ENCODE results near the gene SCNN1G. TPM values are rescaled to one million over a fixed set of nuclear protein-coding genes. Genes with fewer than 3 reads are reported as not detected.

SCNN1G gene
- total RNA-seq, 2 experiments from 2014 or later: not detected

- Histone ChIP-seq H3K9me2 (ENCODE audit: insufficient read depth, low read length) (no peaks in the 10 kb centered on the region), H4K20me1 (ENCODE audit: insufficient read depth, low read length) (no peaks in the 10 kb centered on the region), H3K4me2 (ENCODE audit: low read length) (no peak overlapping the region), H3K4me3 (ENCODE audit: low read depth, low read length, poor library complexity, severe bottlenecking) (no peak overlapping the region), H3K36me3 (ENCODE audit: insufficient read depth, low read length) (no peaks in the 10 kb centered on the region), H3K4me1 (ENCODE audit: insufficient read depth, low read length, poor library complexity, severe bottlenecking) (peaks cover 23% of the 10 kb centered on the region), H2AFZ (ENCODE audit: low read length) (no peak overlapping the region), H3K79me2 (ENCODE audit: insufficient read depth, low read depth, low read length) (peaks cover 10% of the 10 kb centered on the region; the same call in 1 of the 2 replicates), H3K9me3 (ENCODE audit: low read length) (no peaks in the 10 kb centered on the region), H3K27ac (ENCODE audit: low read depth, low read length, poor library complexity, severe bottlenecking) (no peak overlapping the region)
- intact Hi-C loops (cut with micrococcal nuclease; ENCODE audit: unreplicated experiment): no loop called here
- ChIA-PET POLR2A (interaction anchor here (0.6 kb wide), 1 partner anchor 489 kb away, joined by 4 read pairs; the partner anchor contains the start of gene DCTN5), CTCF (ENCODE audit: unreplicated experiment) (no interaction called here)
- no peak for DNase-seq (ENCODE audit: low spot score)
- no TSS peak for BruUV-seq (replicated peaks)
- TF ChIP-seq CTCF (conservative IDR thresholded peaks at IDR 0.05; ENCODE audit: low read length): no peak
- no peak for TF ChIP-seq EZH2phosphoT487 (IDR thresholded peaks at IDR 0.05; ENCODE audit: borderline replicate concordance, low read depth, low read length)
These were observed 30.0 kb upstream of the SCNN1G start for GRCh38 chr16:23152386-23153178.

- TF ChIP-seq CTCF (conservative IDR thresholded peaks at IDR 0.05; ENCODE audit: low read length): peak; percentile 82
- TF ChIP-seq EZH2phosphoT487 (IDR thresholded peaks at IDR 0.05; ENCODE audit: borderline replicate concordance, low read depth, low read length): no peak
- Histone ChIP-seq H3K9me3 (ENCODE audit: low read length) (no peaks in the 10 kb centered on the region), H3K4me2 (ENCODE audit: low read length) (no peak overlapping the region), H3K9me2 (ENCODE audit: insufficient read depth, low read length) (no peaks in the 10 kb centered on the region), H3K4me3 (ENCODE audit: low read depth, low read length, poor library complexity, severe bottlenecking) (no peak overlapping the region), H3K4me1 (ENCODE audit: insufficient read depth, low read length, poor library complexity, severe bottlenecking) (peaks cover 9% of the 10 kb centered on the region), H2AFZ (ENCODE audit: low read length) (no peak overlapping the region), H3K36me3 (ENCODE audit: insufficient read depth, low read length) (no peaks in the 10 kb centered on the region), H3K79me2 (ENCODE audit: insufficient read depth, low read depth, low read length) (no peaks in the 10 kb centered on the region), H3K27ac (ENCODE audit: low read depth, low read length, poor library complexity, severe bottlenecking) (no peak overlapping the region), H4K20me1 (ENCODE audit: insufficient read depth, low read length) (no peaks in the 10 kb centered on the region)
- intact Hi-C loops (cut with micrococcal nuclease; ENCODE audit: unreplicated experiment): no loop called here
- CTCF ChIA-PET (ENCODE audit: unreplicated experiment): interaction anchor here (0.5 kb wide), 1 partner anchor 220 kb away, joined by 3 read pairs; no protein-coding TSS in a partner anchor
- BruUV-seq (replicated peaks): no TSS peak
- DNase-seq (ENCODE audit: low spot score): peak; percentile 45
- POLR2A ChIA-PET: no interaction called here
These were observed 27.0 kb upstream of the SCNN1G start for GRCh38 chr16:23155445-23156049.

DNA sequence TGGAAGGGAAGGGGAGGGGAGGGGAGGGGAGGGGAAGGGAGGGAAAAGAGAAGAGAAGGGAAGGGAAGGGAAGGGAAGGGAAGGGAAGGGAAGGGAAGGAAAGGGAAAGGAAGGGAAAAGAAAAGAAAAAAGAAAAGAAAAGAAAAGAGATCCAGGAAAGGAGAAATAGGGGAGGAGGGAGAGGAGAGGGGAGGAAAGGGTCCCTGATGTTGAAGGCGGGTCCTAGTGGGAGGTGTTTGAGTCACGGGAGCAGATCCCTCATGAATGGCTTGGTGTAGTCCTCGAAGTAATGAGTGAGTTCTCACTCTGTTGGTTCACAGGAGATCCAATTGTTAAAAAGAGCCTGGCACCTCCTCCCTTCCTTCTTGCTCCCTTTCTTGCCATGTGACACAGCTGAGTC lies 26.4 kb upstream of the SCNN1G start:
- Histone ChIP-seq H3K4me1 (ENCODE audit: insufficient read depth, low read length, poor library complexity, severe bottlenecking) (peaks cover 9% of the 10 kb centered on the region), H3K4me3 (ENCODE audit: low read depth, low read length, poor library complexity, severe bottlenecking) (no peak overlapping the region), H4K20me1 (ENCODE audit: insufficient read depth, low read length) (no peaks in the 10 kb centered on the region), H3K36me3 (ENCODE audit: insufficient read depth, low read length) (no peaks in the 10 kb centered on the region), H3K79me2 (ENCODE audit: insufficient read depth, low read depth, low read length) (no peaks in the 10 kb centered on the region), H3K27ac (ENCODE audit: low read depth, low read length, poor library complexity, severe bottlenecking) (no peak overlapping the region), H3K4me2 (ENCODE audit: low read length) (no peak overlapping the region), H3K9me2 (ENCODE audit: insufficient read depth, low read length) (no peaks in the 10 kb centered on the region), H3K9me3 (ENCODE audit: low read length) (no peaks in the 10 kb centered on the region), H2AFZ (ENCODE audit: low read length) (no peak overlapping the region)
- intact Hi-C loops (cut with micrococcal nuclease; ENCODE audit: unreplicated experiment): no loop called here
- TF ChIP-seq CTCF (conservative IDR thresholded peaks at IDR 0.05; ENCODE audit: low read length) (no peak), EZH2phosphoT487 (IDR thresholded peaks at IDR 0.05; ENCODE audit: borderline replicate concordance, low read depth, low read length) (no peak)
- BruUV-seq (replicated peaks): no TSS peak
- POLR2A ChIA-PET: no interaction called here
- no peak for DNase-seq (ENCODE audit: low spot score)
- CTCF ChIA-PET (ENCODE audit: unreplicated experiment): interaction anchor here (0.5 kb wide), 1 partner anchor 220 kb away, joined by 3 read pairs; no protein-coding TSS in a partner anchor

Data from OCI-LY7 (cell line).